ENCODE measurements around the gene EFS. TPM values are rescaled to one million over a fixed set of nuclear protein-coding genes. Genes with fewer than 3 reads are reported as not detected.

Gene EFS
- total RNA-seq, 1 experiment from 2014 or later: 0.14 TPM

- H3K27me3 Mint-ChIP-seq (ENCODE audit: insufficient read depth, unreplicated experiment): peaks cover 28% of the 10 kb centered on the region
- H3K27me3 ChIP-seq (replicated peaks; ENCODE audit: control insufficient read depth, insufficient read depth, low read length): no peaks in the 10 kb centered on the region; the same call in 1 of the 2 replicates
- no TSS peak for BruUV-seq (replicated peaks)
Measured at GRCh38 chr14:23404331-23404900, 39.4 kb upstream of the EFS start.

GRCh38 chr14:23403908-23404307 lies 38.9 kb upstream of the EFS start:
- no TSS peak for BruUV-seq (replicated peaks)
- no peaks in the 10 kb centered on the region for H3K9me3 ChIP-seq
- Mint-ChIP-seq H3K27me3 (ENCODE audit: insufficient read depth, unreplicated experiment) (peaks cover 27% of the 10 kb centered on the region), H3K4me1 (ENCODE audit: low read depth, unreplicated experiment) (no peaks in the 10 kb centered on the region), H3K36me3 (ENCODE audit: insufficient read depth, unreplicated experiment) (no peaks in the 10 kb centered on the region), H3K4me3 (ENCODE audit: unreplicated experiment) (no peak overlapping the region), H3K27ac (ENCODE audit: unreplicated experiment) (no peak overlapping the region), H3K9me3 (ENCODE audit: unreplicated experiment) (no peaks in the 10 kb centered on the region)
- ChIA-PET CTCF (no interaction called here), POLR2A (no interaction called here)
- intact Hi-C loops (cut with micrococcal nuclease; ENCODE audit: unreplicated experiment): no loop called here
- no peaks in the 10 kb centered on the region for H3K4me1 ChIP-seq
- no peak for DNase-seq
- no peaks in the 10 kb centered on the region; the same call in 1 of the 2 replicates for H3K27me3 ChIP-seq (replicated peaks; ENCODE audit: control insufficient read depth, insufficient read depth, low read length)
- no peaks in the 10 kb centered on the region for H3K36me3 ChIP-seq (ENCODE audit: control insufficient read depth, insufficient read depth, low read length)
- TF ChIP-seq CTCF (IDR thresholded peaks at IDR 0.05; ENCODE audit: insufficient read depth in 1 of 2, low read depth in 1 of 2, low read length in 1 of 2, severe bottlenecking in 1 of 2, unreplicated experiment in 1 of 2): no peak
- H3K4me3 ChIP-seq (ENCODE audit: low read depth, low read length): no peak overlapping the region

More at GRCh38 chr14:23404331-23404900, 39.4 kb upstream of the EFS start:
- Histone ChIP-seq H3K4me3 (ENCODE audit: low read depth, low read length) (no peak overlapping the region), H3K36me3 (ENCODE audit: control insufficient read depth, insufficient read depth, low read length) (no peaks in the 10 kb centered on the region), H3K4me1 (no peaks in the 10 kb centered on the region), H3K9me3 (no peaks in the 10 kb centered on the region)
- TF ChIP-seq CTCF (IDR thresholded peaks at IDR 0.05; ENCODE audit: insufficient read depth in 1 of 2, low read depth in 1 of 2, low read length in 1 of 2, severe bottlenecking in 1 of 2, unreplicated experiment in 1 of 2): no peak
- intact Hi-C loops (cut with micrococcal nuclease; ENCODE audit: unreplicated experiment): no loop called here
- DNase-seq: no peak
- Mint-ChIP-seq H3K4me1 (ENCODE audit: low read depth, unreplicated experiment) (no peaks in the 10 kb centered on the region), H3K4me3 (ENCODE audit: unreplicated experiment) (no peak overlapping the region), H3K36me3 (ENCODE audit: insufficient read depth, unreplicated experiment) (no peaks in the 10 kb centered on the region), H3K27ac (ENCODE audit: unreplicated experiment) (no peak overlapping the region), H3K9me3 (ENCODE audit: unreplicated experiment) (no peaks in the 10 kb centered on the region)
- ChIA-PET POLR2A (no interaction called here), CTCF (no interaction called here)

GRCh38 chr14:23403139-23403438 lies 38.1 kb upstream of the EFS start:
- H3K4me3 ChIP-seq (ENCODE audit: low read depth, low read length): no peak overlapping the region
- no peak overlapping the region for H3K27ac Mint-ChIP-seq (ENCODE audit: unreplicated experiment)
- H3K36me3 ChIP-seq (ENCODE audit: control insufficient read depth, insufficient read depth, low read length): no peaks in the 10 kb centered on the region
- H3K4me1 Mint-ChIP-seq (ENCODE audit: low read depth, unreplicated experiment): no peaks in the 10 kb centered on the region
- BruUV-seq (replicated peaks): no TSS peak
- no peaks in the 10 kb centered on the region for H3K36me3 Mint-ChIP-seq (ENCODE audit: insufficient read depth, unreplicated experiment)
- DNase-seq: no peak
- POLR2A ChIA-PET: no interaction called here
- H3K9me3 Mint-ChIP-seq (ENCODE audit: unreplicated experiment): no peaks in the 10 kb centered on the region
- no peak for TF ChIP-seq CTCF (IDR thresholded peaks at IDR 0.05; ENCODE audit: insufficient read depth in 1 of 2, low read depth in 1 of 2, low read length in 1 of 2, severe bottlenecking in 1 of 2, unreplicated experiment in 1 of 2)
- H3K4me1 ChIP-seq: no peaks in the 10 kb centered on the region
- no peaks in the 10 kb centered on the region for H3K9me3 ChIP-seq
- CTCF ChIA-PET: no interaction called here
- peaks cover 22% of the 10 kb centered on the region for H3K27me3 Mint-ChIP-seq (ENCODE audit: insufficient read depth, unreplicated experiment)
- intact Hi-C loops (cut with micrococcal nuclease; ENCODE audit: unreplicated experiment): no loop called here
- H3K4me3 Mint-ChIP-seq (ENCODE audit: unreplicated experiment): no peak overlapping the region
- H3K27me3 ChIP-seq (replicated peaks; ENCODE audit: control insufficient read depth, insufficient read depth, low read length): no peaks in the 10 kb centered on the region; the same call in 1 of the 2 replicates
